Body of pancreas (tissue), 4 donors: ENCODE measurements around the gene OR51E2. TPM values are rescaled to one million over a fixed set of nuclear protein-coding genes. Genes with fewer than 3 reads are reported as not detected.

ENCODE experiments used
- ATAC-seq: fragments of 150-250 bp; one replicate; pipeline ENCODE4 v1.9.1; 2016
- DNase-seq, 4 donors: peaks; one replicate each; pipeline ENCODE4 v3.0.0-alpha.2; 2019
- H3K27ac ChIP-seq, 4 donors: fragments of 200-600 bp; sonication (generic); 1 replicate in 3 of 4; 2 replicates in 1 of 4; pipeline versions ENCODE4 v1.5.1 to v1.6.1; 2016 to 2019; ENCODE audit warnings: mild to moderate bottlenecking in 1 of 4, mixed read lengths in 1 of 4, moderate library complexity in 1 of 4
- H3K27me3 ChIP-seq, 2 donors: fragments of 200-600 bp; sonication (generic); one replicate each; pipeline ENCODE4 v1.6.0; 2016; ENCODE audit warnings: mild to moderate bottlenecking in 1 of 2
- H3K36me3 ChIP-seq, 2 donors: fragments of 200-600 bp; sonication (generic); replicated peaks in 1 of 2; 2 replicates each; pipeline ENCODE4 v1.5.1; 2016; ENCODE audit warnings: low read depth in 2 of 2; ENCODE audit not compliant: insufficient read depth in 1 of 2
- H3K4me1 ChIP-seq: fragments of 200-600 bp; sonication (generic); one replicate; pipeline ENCODE4 v1.6.0; 2016
- H3K4me3 ChIP-seq, 2 donors: fragments of 200-600 bp; sonication (generic); 1 replicate in 1 of 2; 2 replicates in 1 of 2; pipeline ENCODE4 v1.5.1; 2016 to 2019
- H3K9me3 ChIP-seq, 3 donors: fragments of 200-600 bp; sonication (generic); 1 replicate in 2 of 3; 2 replicates in 1 of 3; pipeline ENCODE4 v1.5.1; 2016
- POLR2A ChIP-seq, 3 donors: fragments of 450-650 bp; IDR thresholded peaks; one replicate each; pipeline ENCODE4 v1.6.1; 2016; ENCODE audit warnings: antibody characterized with exemption in 3 of 3, mild to moderate bottlenecking in 2 of 3
- WGBS, 2 donors: methylation state at CpG; one replicate each; pipeline ENCODE4 v1.1.5; 2017; 5-methylcytosine and 5-hydroxymethylcytosine counted together
- intact Hi-C: fragments of 100-400 bp; cut with DNase I; formaldehyde crosslinking; loops from one replicate; pipeline ENCODE4 v1.15.1; 2023
- total RNA-seq, 2 donors: library from RNA; depleted of rRNA; stranded (reverse); fragments of >200 nt; gene quantifications; one replicate each; pipeline ENCODE4 v1.1.0, GENCODE V29; 2016
- TF ChIP-seq, protein P1 (sequence below), 7 experiments: fragments of 450-650 bp in 4 of 7; fragments of 200-600 bp in 3 of 7; sonication (generic) in 3 of 7; IDR thresholded peaks; one replicate each; pipeline ENCODE4 v1.5.1; 2016 to 2019; ENCODE audit warnings: antibody characterized with exemption in 7 of 7

OR51E2 gene
- total RNA-seq, 2 donors from 2014 or later, result not detected

- no peaks in the 10 kb centered on the region for H3K36me3 ChIP-seq
- H3K27ac ChIP-seq, result no peak within 1 kb of the TSS
- TF ChIP-seq POLR2A (IDR thresholded peaks at IDR 0.05), result no peak
- TF ChIP-seq, protein P1, sequence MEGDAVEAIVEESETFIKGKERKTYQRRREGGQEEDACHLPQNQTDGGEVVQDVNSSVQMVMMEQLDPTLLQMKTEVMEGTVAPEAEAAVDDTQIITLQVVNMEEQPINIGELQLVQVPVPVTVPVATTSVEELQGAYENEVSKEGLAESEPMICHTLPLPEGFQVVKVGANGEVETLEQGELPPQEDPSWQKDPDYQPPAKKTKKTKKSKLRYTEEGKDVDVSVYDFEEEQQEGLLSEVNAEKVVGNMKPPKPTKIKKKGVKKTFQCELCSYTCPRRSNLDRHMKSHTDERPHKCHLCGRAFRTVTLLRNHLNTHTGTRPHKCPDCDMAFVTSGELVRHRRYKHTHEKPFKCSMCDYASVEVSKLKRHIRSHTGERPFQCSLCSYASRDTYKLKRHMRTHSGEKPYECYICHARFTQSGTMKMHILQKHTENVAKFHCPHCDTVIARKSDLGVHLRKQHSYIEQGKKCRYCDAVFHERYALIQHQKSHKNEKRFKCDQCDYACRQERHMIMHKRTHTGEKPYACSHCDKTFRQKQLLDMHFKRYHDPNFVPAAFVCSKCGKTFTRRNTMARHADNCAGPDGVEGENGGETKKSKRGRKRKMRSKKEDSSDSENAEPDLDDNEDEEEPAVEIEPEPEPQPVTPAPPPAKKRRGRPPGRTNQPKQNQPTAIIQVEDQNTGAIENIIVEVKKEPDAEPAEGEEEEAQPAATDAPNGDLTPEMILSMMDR (IDR thresholded peaks at IDR 0.05), result peak; percentile 66 to 89 (median 86)
- no peaks in the 10 kb centered on the region for H3K4me1 ChIP-seq
- no peaks in the 10 kb centered on the region for H3K27me3 ChIP-seq
- WGBS, 2 donors, result 9 to 27% methylated on average over 13 to 21 of the region's 21 CpGs
- ATAC-seq (peak; percentile 94), DNase-seq (peak; percentile 73 to 77 (median 75))
- intact Hi-C loops, result loop anchor here (5.0 kb wide), 1 partner anchor 370 kb away; no protein-coding TSS in a partner anchor
- H3K9me3 ChIP-seq, result no peaks in the 10 kb centered on the region
- no peak within 1 kb of the TSS for H3K4me3 ChIP-seq
Measured at GRCh38 chr11:4636962-4637661, 60.5 kb downstream of the OR51E2 start, which contains the start of gene OR51D1. TSS of gene OR51D1 (plus strand) at chr11:4637477. CDS start at chr11:4639791, 2,314 bp downstream.

DNA sequence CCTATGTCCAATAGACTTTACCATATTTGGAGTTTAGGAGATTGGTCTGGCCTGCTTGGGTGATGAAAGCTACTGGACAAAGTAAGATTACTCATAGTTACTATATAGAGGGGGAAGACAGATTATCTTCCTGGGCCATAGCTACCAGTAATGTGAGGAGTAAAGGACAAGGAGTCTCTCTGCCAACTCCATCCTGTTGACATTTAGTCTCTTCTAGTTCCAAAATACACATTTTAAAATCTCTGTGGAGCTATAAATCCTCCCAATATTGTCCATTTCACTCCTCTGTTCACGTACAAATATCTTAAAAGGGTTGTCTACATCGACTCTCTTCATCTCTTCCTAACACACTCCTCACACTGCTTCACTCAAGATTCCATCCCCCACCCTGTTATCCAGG is 61.5 kb downstream of the OR51E2 start:
- WGBS, 2 donors, result 45 to 61% methylated on average over 2 of the region's 2 CpGs
- Histone ChIP-seq H3K4me1 (no peaks in the 10 kb centered on the region), H3K4me3 (no peak overlapping the region), H3K27me3 (no peaks in the 10 kb centered on the region), H3K36me3 (no peaks in the 10 kb centered on the region), H3K27ac (no peak overlapping the region), H3K9me3 (no peaks in the 10 kb centered on the region)
- ATAC-seq (no peak), DNase-seq (no peak)
- no peak for TF ChIP-seq POLR2A (IDR thresholded peaks at IDR 0.05)
- TF ChIP-seq, protein P1 (IDR thresholded peaks at IDR 0.05), result no peak
- intact Hi-C loops, result loop anchor here (5.0 kb wide), 1 partner anchor 371 kb away; no protein-coding TSS in a partner anchor

Other genes starting within 250 kb of the OR51E2 start
- not detected for gene OR52K2, start 248.6 kb downstream of the OR51E2 start, total RNA-seq
- gene OR52K1, start 215.2 kb downstream of the OR51E2 start, total RNA-seq, result not detected
- gene OR52M1, start 152.7 kb downstream of the OR51E2 start, total RNA-seq, result not detected
- not detected for gene OR52I2, start 116.1 kb downstream of the OR51E2 start, total RNA-seq
- not detected for gene OR52I1, start 103.8 kb downstream of the OR51E2 start, total RNA-seq
- gene TRIM68, start 89.6 kb downstream of the OR51E2 start, total RNA-seq, result 10 to 100 TPM in 1 of 2 donors, 1 to 10 TPM in 1; 9.1 to 15.2 TPM
- not detected for gene OR51D1, start 60.4 kb downstream of the OR51E2 start, total RNA-seq
- gene OR51E1, start 53.9 kb downstream of the OR51E2 start, total RNA-seq, result not detected
- gene MMP26, start 6.9 kb upstream of the OR51E2 start, total RNA-seq, result not detected
- gene OR51F1, start 72.1 kb upstream of the OR51E2 start, total RNA-seq, result not detected
- not detected for gene OR52R1, start 106.5 kb upstream of the OR51E2 start, total RNA-seq
- gene OR51F2, start 123.5 kb upstream of the OR51E2 start, total RNA-seq, result not detected
- gene OR51S1, start 151.4 kb upstream of the OR51E2 start, total RNA-seq, result not detected
- not detected for gene OR51T1, start 184.0 kb upstream of the OR51E2 start, total RNA-seq
- not detected for gene OR51A7, start 205.9 kb upstream of the OR51E2 start, total RNA-seq
- not detected for gene OR51G2, start 221.5 kb upstream of the OR51E2 start, total RNA-seq
- gene OR51G1, start 226.5 kb upstream of the OR51E2 start, total RNA-seq, result not detected
- not detected for gene OR51A4, start 249.8 kb upstream of the OR51E2 start, total RNA-seq